Prostate gland (tissue), 2 donors: ENCODE results near the gene GPR61. TPM values are rescaled to one million over a fixed set of nuclear protein-coding genes. Genes with fewer than 3 reads are reported as not detected.

ENCODE experiments used
- DNase-seq: peaks from one replicate; pipeline ENCODE4 v3.0.0-alpha.2; 2019; ENCODE audit warnings: low spot score
- H3K27ac ChIP-seq, 2 donors: fragments of 200-600 bp; sonication (generic); 2 replicates each; pipeline ENCODE4 v1.5.1; 2017 to 2019
- H3K27me3 ChIP-seq: fragments of 200-600 bp; sonication (generic); replicated peaks from 2 replicates; pipeline ENCODE4 v1.5.1; 2019; ENCODE audit not compliant: insufficient read depth
- H3K36me3 ChIP-seq, 2 donors: fragments of 200-600 bp; sonication (generic); 1 replicate in 1 of 2; 2 replicates in 1 of 2; pipeline versions ENCODE4 v1.5.1 to v1.8.1; 2017 to 2019
- H3K4me1 ChIP-seq: fragments of 200-600 bp; sonication (generic); replicated peaks from 2 replicates; pipeline ENCODE4 v1.5.1; 2019
- H3K4me3 ChIP-seq, 2 donors: fragments of 200-600 bp; sonication (generic); 2 replicates each; pipeline ENCODE4 v1.5.1; 2017 to 2019
- H3K9me3 ChIP-seq: fragments of 200-600 bp; sonication (generic); 2 replicates; pipeline ENCODE4 v1.5.1; 2017
- CTCF ChIP-seq, 4 experiments: fragments of 200-600 bp in 2 of 4; fragments of 450-650 bp in 2 of 4; sonication (generic) in 2 of 4; IDR thresholded peaks; 1 replicate in 3 of 4; 2 replicates in 1 of 4; pipeline ENCODE4 v1.5.1; 2016 to 2019; ENCODE audit warnings: antibody characterized with exemption in 4 of 4, mild to moderate bottlenecking in 2 of 4, moderate library complexity in 2 of 4
- POLR2A ChIP-seq: fragments of 450-650 bp; IDR thresholded peaks from one replicate; pipeline ENCODE4 v1.6.1; 2016; ENCODE audit warnings: antibody characterized with exemption, mild to moderate bottlenecking
- POLR2AphosphoS5 ChIP-seq: sonication (generic); formaldehyde crosslinking; IDR thresholded peaks from one replicate; pipeline ENCODE4 v1.6.1; 2017; ENCODE audit warnings: antibody characterized with exemption
- WGBS: methylation state at CpG from one replicate; pipeline ENCODE4 v1.1.5; 2018; 5-methylcytosine and 5-hydroxymethylcytosine counted together
- intact Hi-C: fragments of 100-400 bp; cut with DNase I; formaldehyde crosslinking; loops from one replicate; pipeline ENCODE4 v1.14.2; 2022
- total RNA-seq, 2 donors: library from RNA; depleted of rRNA; stranded (reverse); fragments of >200 nt; gene quantifications; one replicate each; pipeline ENCODE4 v1.1.0, GENCODE V29; 2016

Gene GPR61
- total RNA-seq, 2 donors from 2014 or later = 1.2 TPM; not detected in 1

GRCh38 chr1:109516872-109517271 is 22.8 kb upstream of the GPR61 start:
- Histone ChIP-seq H3K4me3 (no peak overlapping the region), H3K27me3 (no peaks in the 10 kb centered on the region), H3K4me1 (no peaks in the 10 kb centered on the region), H3K36me3 (no peaks in the 10 kb centered on the region), H3K9me3 (no peaks in the 10 kb centered on the region), H3K27ac (no peak overlapping the region)
- TF ChIP-seq POLR2A (no peak), CTCF (IDR thresholded peaks at IDR 0.05) (no peak), POLR2AphosphoS5 (no peak)
- DNase-seq = no peak
- 79% methylated on average over 5 of the region's 5 CpGs for WGBS
- intact Hi-C loops = no loop called here

- Histone ChIP-seq H3K36me3 (no peaks in the 10 kb centered on the region), H3K9me3 (no peaks in the 10 kb centered on the region), H3K4me1 (no peaks in the 10 kb centered on the region), H3K27me3 (no peaks in the 10 kb centered on the region), H3K4me3 (no peak overlapping the region), H3K27ac (no peak overlapping the region)
- intact Hi-C loops = no loop called here
- no peak for TF ChIP-seq POLR2AphosphoS5
- TF ChIP-seq POLR2A = no peak
- 88% methylated on average over 5 of the region's 5 CpGs for WGBS
- no peak for DNase-seq
Observed at GRCh38 chr1:109517337-109517736, 22.3 kb upstream of the GPR61 start.

- Histone ChIP-seq H3K9me3 (no peaks in the 10 kb centered on the region), H3K4me3 (no peak overlapping the region), H3K27me3 (no peaks in the 10 kb centered on the region), H3K4me1 (no peaks in the 10 kb centered on the region), H3K36me3 (no peaks in the 10 kb centered on the region), H3K27ac (no peak overlapping the region)
- no peak for DNase-seq
- TF ChIP-seq CTCF (IDR thresholded peaks at IDR 0.05) (no peak), POLR2AphosphoS5 (no peak), POLR2A (no peak)
- intact Hi-C loops = no loop called here
- WGBS = 63% methylated on average over 14 of the region's 14 CpGs
Observed at GRCh38 chr1:109521002-109521951, 18.4 kb upstream of the GPR61 start.

GRCh38 chr1:109522026-109522425 is 17.6 kb upstream of the GPR61 start:
- H3K4me1 ChIP-seq = no peaks in the 10 kb centered on the region
- 95% methylated on average over 7 of the region's 7 CpGs for WGBS
- no peaks in the 10 kb centered on the region for H3K27me3 ChIP-seq
- no peaks in the 10 kb centered on the region for H3K9me3 ChIP-seq
- H3K27ac ChIP-seq = no peak overlapping the region
- intact Hi-C loops = no loop called here
- no peak overlapping the region for H3K4me3 ChIP-seq
- no peak for DNase-seq
- TF ChIP-seq POLR2A (no peak), CTCF (IDR thresholded peaks at IDR 0.05) (no peak), POLR2AphosphoS5 (no peak)
- no peaks in the 10 kb centered on the region for H3K36me3 ChIP-seq

GRCh38 chr1:109523706-109524105 is 16.0 kb upstream of the GPR61 start:
- no peak for DNase-seq
- 90% methylated on average over 2 of the region's 2 CpGs for WGBS
- Histone ChIP-seq H3K4me3 (no peak overlapping the region), H3K27ac (no peak overlapping the region), H3K27me3 (no peaks in the 10 kb centered on the region), H3K9me3 (no peaks in the 10 kb centered on the region), H3K36me3 (no peaks in the 10 kb centered on the region), H3K4me1 (no peaks in the 10 kb centered on the region)
- TF ChIP-seq CTCF (IDR thresholded peaks at IDR 0.05) (no peak), POLR2A (no peak), POLR2AphosphoS5 (no peak)
- intact Hi-C loops = no loop called here
